HepG2 (cell line): ENCODE measurements around the gene C16orf95. TPM values are rescaled to one million over a fixed set of nuclear protein-coding genes. Genes with fewer than 3 reads are reported as not detected.
A peak's percentile ranks its signal among the peaks of the same experiment; 100 is the strongest.

ENCODE experiments used
- CBX2 ChIP-seq, 2 experiments: fragments of 200-600 bp in 1 of 2; sonication (generic); formaldehyde crosslinking in 1 of 2; IDR thresholded peaks; 2 replicates each; pipeline versions ENCODE4 v1.7.0 to v1.8.1; 2018 to 2022; ENCODE audit warnings: low read depth in 2 of 2, low read length in 1 of 2, mild to moderate bottlenecking in 1 of 2, missing genetic modification reagents in 1 of 2
- DNMT1 ChIP-seq: sonication (generic); formaldehyde crosslinking; IDR thresholded peaks from 2 replicates; pipeline ENCODE4 v1.5.1; 2020; ENCODE audit warnings: mild to moderate bottlenecking, missing genetic modification reagents
- FOXP1 ChIP-seq, 2 experiments: fragments of 450-650 bp in 1 of 2; IDR thresholded peaks; 2 replicates each; pipeline ENCODE4 v1.6.1; 2017 to 2018; ENCODE audit warnings: antibody characterized with exemption in 1 of 2
- GABPA ChIP-seq, 2 experiments: IDR thresholded peaks; 2 replicates each; pipeline ENCODE4 v1.6.1; 2011 to 2016; ENCODE audit warnings: low read depth in 2 of 2, low read length in 1 of 2, missing biosample characterization in 1 of 2, missing genetic modification characterization in 1 of 2
- HIVEP1 ChIP-seq: sonication (generic); formaldehyde crosslinking; IDR thresholded peaks from 2 replicates; pipeline ENCODE4 v1.4.0; 2020; ENCODE audit warnings: mild to moderate bottlenecking, missing genetic modification reagents
- HNRNPH1 ChIP-seq: fragments of 200-400 bp; formaldehyde crosslinking; optimal IDR thresholded peaks from 2 replicates; pipeline ENCODE3; 2017; ENCODE audit warnings: mild to moderate bottlenecking, low read depth, low read length
- HOXA3 ChIP-seq: sonication (generic); formaldehyde crosslinking; IDR thresholded peaks from 2 replicates; pipeline ENCODE4 v1.5.0; 2020; ENCODE audit warnings: missing genetic modification reagents
- IRX3 ChIP-seq: sonication (generic); formaldehyde crosslinking; IDR thresholded peaks from 2 replicates; pipeline ENCODE4 v1.8.1; 2023; ENCODE audit warnings: mild to moderate bottlenecking, low read depth, missing genetic modification reagents, borderline replicate concordance
- RAD21 ChIP-seq: fragments of 450-650 bp; formaldehyde crosslinking; IDR thresholded peaks from 2 replicates; pipeline ENCODE4 v1.5.0; 2020; ENCODE audit warnings: mild to moderate bottlenecking
- RBFOX2 ChIP-seq: fragments of 200-400 bp; formaldehyde crosslinking; IDR thresholded peaks from 2 replicates; pipeline ENCODE4 v1.6.1; 2017; ENCODE audit warnings: low read depth, mild to moderate bottlenecking, low read length
- THYN1 ChIP-seq: sonication (generic); formaldehyde crosslinking; IDR thresholded peaks from 2 replicates; pipeline ENCODE4 v1.8.1; 2023; ENCODE audit warnings: low read depth, mild to moderate bottlenecking, moderate library complexity, missing genetic modification reagents, borderline replicate concordance
- ZBTB21 ChIP-seq: sonication (generic); formaldehyde crosslinking; IDR thresholded peaks from 2 replicates; pipeline ENCODE4 v1.4.0; 2020; ENCODE audit warnings: missing genetic modification reagents
- ZNF251 ChIP-seq: sonication (generic); formaldehyde crosslinking; IDR thresholded peaks from 2 replicates; pipeline ENCODE4 v1.9.0; 2021; ENCODE audit warnings: mild to moderate bottlenecking, missing genetic modification reagents
- ZNF292 ChIP-seq: sonication (generic); formaldehyde crosslinking; IDR thresholded peaks from 2 replicates; pipeline ENCODE4 v1.8.1; 2022; ENCODE audit warnings: mild to moderate bottlenecking, low read depth, missing genetic modification reagents, borderline replicate concordance
- ZNF326 ChIP-seq: sonication (generic); formaldehyde crosslinking; IDR thresholded peaks from 2 replicates; pipeline ENCODE4 v1.4.0; 2020; ENCODE audit warnings: missing genetic modification reagents, borderline replicate concordance
- ZNF337 ChIP-seq: sonication (generic); formaldehyde crosslinking; IDR thresholded peaks from 2 replicates; pipeline ENCODE4 v1.5.1; 2020; ENCODE audit warnings: missing genetic modification reagents, low read depth, mild to moderate bottlenecking, borderline replicate concordance
- ZNF556 ChIP-seq: sonication (generic); formaldehyde crosslinking; IDR thresholded peaks from 2 replicates; pipeline ENCODE4 v1.4.0; 2020; ENCODE audit warnings: mild to moderate bottlenecking, missing genetic modification reagents, borderline replicate concordance
- ZNF615 ChIP-seq: sonication (generic); formaldehyde crosslinking; IDR thresholded peaks from 2 replicates; pipeline ENCODE4 v1.5.0; 2020; ENCODE audit warnings: mild to moderate bottlenecking, missing genetic modification reagents, borderline replicate concordance
- ZNF879 ChIP-seq: sonication (generic); formaldehyde crosslinking; IDR thresholded peaks from 2 replicates; pipeline ENCODE4 v1.8.1; 2023; ENCODE audit warnings: missing genetic modification reagents
- polyA plus RNA-seq, 8 experiments: library from polyadenylated mRNA; depleted of rRNA in 3 of 8; stranded (reverse) in 7 of 8; unstranded in 1 of 8; fragments of >200 nt; fragmentation: Illumina TruSeq in 4 of 8; extraction: Trizol in 4 of 8; gene quantifications; 2 replicates each; pipeline versions ENCODE4 v1.2.1 to v1.2.3, GENCODE V29; 2011 to 2016; ENCODE audit warnings: low read depth in 4 of 8, missing spikeins in 1 of 8, mixed read lengths in 1 of 8; ENCODE audit not compliant: insufficient read depth in 1 of 8
- total RNA-seq, 5 experiments: library from RNA; depleted of rRNA; stranded (reverse); fragments of >200 nt; fragmentation: Illumina TruSeq; extraction: Trizol; gene quantifications; 2 replicates each; pipeline ENCODE4 v1.2.3, GENCODE V29; 2016; ENCODE audit warnings: low read depth in 1 of 5
- TF ChIP-seq, protein P1 (sequence below): sonication (generic); formaldehyde crosslinking; IDR thresholded peaks from 2 replicates; pipeline ENCODE4 v1.4.0; 2020; ENCODE audit warnings: missing genetic modification reagents
- TF ChIP-seq, protein P2 (sequence below): sonication (generic); formaldehyde crosslinking; IDR thresholded peaks from 2 replicates; pipeline ENCODE4 v1.5.0; 2020; ENCODE audit warnings: mild to moderate bottlenecking, missing genetic modification reagents
- TF ChIP-seq, protein P3 (sequence below): sonication (generic); formaldehyde crosslinking; IDR thresholded peaks from 2 replicates; pipeline ENCODE4 v1.5.0; 2020; ENCODE audit warnings: missing genetic modification reagents

The C16orf95 gene
- total and polyA plus RNA-seq, 2 of the 13 experiments (the other 11 are each of a cell fraction or from before 2014, with no cell fraction given): 2.8 to 8.6 TPM

DNA sequence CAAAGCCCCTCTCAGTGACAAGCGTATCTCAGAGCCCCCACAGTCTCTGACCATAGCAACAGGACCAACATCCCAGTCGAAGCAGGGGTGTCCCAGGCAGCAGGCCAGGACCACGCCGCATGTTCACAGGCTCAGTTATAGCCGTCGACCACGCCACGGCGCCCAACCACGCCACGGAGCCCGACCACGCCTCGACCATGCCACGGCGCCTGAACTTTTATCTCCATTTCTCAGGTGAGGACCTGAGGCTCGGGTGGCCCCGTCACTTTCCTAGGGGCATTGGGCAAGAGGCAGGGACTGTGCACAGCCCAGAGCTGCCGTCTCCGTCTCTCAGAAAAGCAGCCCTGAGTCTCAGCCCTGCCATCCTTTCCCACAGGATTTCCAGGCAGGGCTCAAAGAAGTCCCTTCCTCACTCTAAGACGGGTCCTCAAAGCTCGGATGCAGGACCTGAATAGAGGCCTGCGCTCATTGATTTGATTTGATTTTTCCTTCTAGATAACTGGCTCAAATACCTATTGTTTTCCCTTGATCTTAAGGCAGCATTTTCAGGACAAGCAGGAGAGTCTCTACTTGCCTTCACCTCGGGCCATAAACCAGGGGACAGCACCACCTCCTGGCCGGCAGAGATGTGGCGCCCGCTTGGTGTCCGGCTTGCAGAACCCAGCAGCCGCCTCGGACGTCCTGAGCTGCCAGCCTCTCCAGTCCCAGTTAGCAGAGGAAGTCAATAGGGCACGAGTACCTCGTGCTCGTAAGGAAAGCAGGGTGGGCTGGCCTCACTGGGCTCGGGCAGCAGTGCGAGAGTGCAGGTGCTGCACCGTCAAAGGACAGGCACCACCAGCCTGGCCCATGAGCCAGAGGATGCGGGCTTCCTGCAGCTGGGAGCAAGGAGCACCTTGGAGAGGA, 38.8 kb downstream of the C16orf95 start (continued):
- no peak for TF ChIP-seq ZNF251
- no peak for TF ChIP-seq HIVEP1 (CRISPR knock-in tag)
- no peak for TF ChIP-seq GABPA (IDR thresholded peaks at IDR 0.05; ENCODE audit: low read depth, low read length)
- TF ChIP-seq GABPA (CRISPR knock-in tag; IDR thresholded peaks at IDR 0.05; ENCODE audit: low read depth): no peak
- TF ChIP-seq RBFOX2: no peak
- no peak for TF ChIP-seq ZNF326 (CRISPR knock-in tag)
- no peak for TF ChIP-seq FOXP1 (IDR thresholded peaks at IDR 0.05)
- no peak for TF ChIP-seq FOXP1 (CRISPR knock-in tag; IDR thresholded peaks at IDR 0.05)
- no peak for TF ChIP-seq ZNF337
- no peak for TF ChIP-seq IRX3 (CRISPR knock-in tag)
- TF ChIP-seq ZNF615: no peak
- no peak for TF ChIP-seq THYN1
- TF ChIP-seq ZNF292: no peak
- no peak for TF ChIP-seq DNMT1 (CRISPR knock-in tag)
- TF ChIP-seq RAD21: peak; percentile 97
- no peak for TF ChIP-seq ZNF879 (CRISPR knock-in tag)
- TF ChIP-seq, protein P1, sequence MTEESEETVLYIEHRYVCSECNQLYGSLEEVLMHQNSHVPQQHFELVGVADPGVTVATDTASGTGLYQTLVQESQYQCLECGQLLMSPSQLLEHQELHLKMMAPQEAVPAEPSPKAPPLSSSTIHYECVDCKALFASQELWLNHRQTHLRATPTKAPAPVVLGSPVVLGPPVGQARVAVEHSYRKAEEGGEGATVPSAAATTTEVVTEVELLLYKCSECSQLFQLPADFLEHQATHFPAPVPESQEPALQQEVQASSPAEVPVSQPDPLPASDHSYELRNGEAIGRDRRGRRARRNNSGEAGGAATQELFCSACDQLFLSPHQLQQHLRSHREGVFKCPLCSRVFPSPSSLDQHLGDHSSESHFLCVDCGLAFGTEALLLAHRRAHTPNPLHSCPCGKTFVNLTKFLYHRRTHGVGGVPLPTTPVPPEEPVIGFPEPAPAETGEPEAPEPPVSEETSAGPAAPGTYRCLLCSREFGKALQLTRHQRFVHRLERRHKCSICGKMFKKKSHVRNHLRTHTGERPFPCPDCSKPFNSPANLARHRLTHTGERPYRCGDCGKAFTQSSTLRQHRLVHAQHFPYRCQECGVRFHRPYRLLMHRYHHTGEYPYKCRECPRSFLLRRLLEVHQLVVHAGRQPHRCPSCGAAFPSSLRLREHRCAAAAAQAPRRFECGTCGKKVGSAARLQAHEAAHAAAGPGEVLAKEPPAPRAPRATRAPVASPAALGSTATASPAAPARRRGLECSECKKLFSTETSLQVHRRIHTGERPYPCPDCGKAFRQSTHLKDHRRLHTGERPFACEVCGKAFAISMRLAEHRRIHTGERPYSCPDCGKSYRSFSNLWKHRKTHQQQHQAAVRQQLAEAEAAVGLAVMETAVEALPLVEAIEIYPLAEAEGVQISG (CRISPR knock-in tag): 0 out of 2 replicates have a peak, but pooled peaks have one; percentile 38
- TF ChIP-seq, protein P2, sequence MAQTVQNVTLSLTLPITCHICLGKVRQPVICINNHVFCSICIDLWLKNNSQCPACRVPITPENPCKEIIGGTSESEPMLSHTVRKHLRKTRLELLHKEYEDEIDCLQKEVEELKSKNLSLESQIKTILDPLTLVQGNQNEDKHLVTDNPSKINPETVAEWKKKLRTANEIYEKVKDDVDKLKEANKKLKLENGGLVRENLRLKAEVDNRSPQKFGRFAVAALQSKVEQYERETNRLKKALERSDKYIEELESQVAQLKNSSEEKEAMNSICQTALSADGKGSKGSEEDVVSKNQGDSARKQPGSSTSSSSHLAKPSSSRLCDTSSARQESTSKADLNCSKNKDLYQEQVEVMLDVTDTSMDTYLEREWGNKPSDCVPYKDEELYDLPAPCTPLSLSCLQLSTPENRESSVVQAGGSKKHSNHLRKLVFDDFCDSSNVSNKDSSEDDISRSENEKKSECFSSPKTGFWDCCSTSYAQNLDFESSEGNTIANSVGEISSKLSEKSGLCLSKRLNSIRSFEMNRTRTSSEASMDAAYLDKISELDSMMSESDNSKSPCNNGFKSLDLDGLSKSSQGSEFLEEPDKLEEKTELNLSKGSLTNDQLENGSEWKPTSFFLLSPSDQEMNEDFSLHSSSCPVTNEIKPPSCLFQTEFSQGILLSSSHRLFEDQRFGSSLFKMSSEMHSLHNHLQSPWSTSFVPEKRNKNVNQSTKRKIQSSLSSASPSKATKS (CRISPR knock-in tag): no peak
- no peak for TF ChIP-seq CBX2 (IDR thresholded peaks at IDR 0.05; ENCODE audit: low read depth, low read length)
- no peak for TF ChIP-seq CBX2 (CRISPR knock-in tag; IDR thresholded peaks at IDR 0.05; ENCODE audit: low read depth)
- TF ChIP-seq HOXA3 (CRISPR knock-in tag): 0 out of 2 replicates have a peak, but pooled peaks have one; percentile 25
- TF ChIP-seq ZNF556 (CRISPR knock-in tag): no peak
- TF ChIP-seq, protein P3, sequence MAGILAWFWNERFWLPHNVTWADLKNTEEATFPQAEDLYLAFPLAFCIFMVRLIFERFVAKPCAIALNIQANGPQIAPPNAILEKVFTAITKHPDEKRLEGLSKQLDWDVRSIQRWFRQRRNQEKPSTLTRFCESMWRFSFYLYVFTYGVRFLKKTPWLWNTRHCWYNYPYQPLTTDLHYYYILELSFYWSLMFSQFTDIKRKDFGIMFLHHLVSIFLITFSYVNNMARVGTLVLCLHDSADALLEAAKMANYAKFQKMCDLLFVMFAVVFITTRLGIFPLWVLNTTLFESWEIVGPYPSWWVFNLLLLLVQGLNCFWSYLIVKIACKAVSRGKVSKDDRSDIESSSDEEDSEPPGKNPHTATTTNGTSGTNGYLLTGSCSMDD (CRISPR knock-in tag): no peak
- no peak for TF ChIP-seq ZBTB21 (CRISPR knock-in tag)
- TF ChIP-seq HNRNPH1: no peak
